ENCODE data around the gene KIAA1549.

KIAA1549 gene

DNA sequence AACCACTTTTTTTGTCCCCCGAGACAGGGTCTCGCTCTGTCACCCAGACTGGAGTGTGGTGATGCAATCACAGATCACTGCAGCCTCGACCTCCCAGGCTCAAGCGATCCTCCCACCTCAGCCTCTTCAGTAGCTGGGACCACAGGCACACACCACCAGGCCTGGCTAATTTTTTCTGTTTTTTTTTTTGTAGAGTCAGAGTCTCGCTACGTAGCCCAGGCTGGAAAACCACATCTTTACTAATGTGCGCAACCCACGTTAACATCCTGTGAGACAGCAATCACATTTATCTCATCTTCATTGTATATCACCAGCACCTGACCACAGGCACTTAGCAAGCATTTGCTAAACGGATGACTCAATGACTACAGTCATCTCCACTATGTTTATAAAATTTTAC lies 105.4 kb downstream of the KIAA1549 start:
- peaks cover 19% of the 10 kb centered on the region for H3K36me3 ChIP-seq (ENCODE audit: control insufficient read depth, low read depth, low read length)
- H3K9me3 ChIP-seq (ENCODE audit: control insufficient read depth, low read depth, low read length): no peaks in the 10 kb centered on the region
- H3K27ac ChIP-seq (ENCODE audit: low read length): no peak overlapping the region
- no peak overlapping the region for H3K9ac ChIP-seq (ENCODE audit: low read length)
- H3K4me1 ChIP-seq (ENCODE audit: control insufficient read depth, low read depth, low read length): no peaks in the 10 kb centered on the region
- H3K27me3 ChIP-seq (ENCODE audit: control insufficient read depth, insufficient read depth, low read length): no peaks in the 10 kb centered on the region
- H3K4me3 ChIP-seq (ENCODE audit: low read length): no peak overlapping the region

DNA sequence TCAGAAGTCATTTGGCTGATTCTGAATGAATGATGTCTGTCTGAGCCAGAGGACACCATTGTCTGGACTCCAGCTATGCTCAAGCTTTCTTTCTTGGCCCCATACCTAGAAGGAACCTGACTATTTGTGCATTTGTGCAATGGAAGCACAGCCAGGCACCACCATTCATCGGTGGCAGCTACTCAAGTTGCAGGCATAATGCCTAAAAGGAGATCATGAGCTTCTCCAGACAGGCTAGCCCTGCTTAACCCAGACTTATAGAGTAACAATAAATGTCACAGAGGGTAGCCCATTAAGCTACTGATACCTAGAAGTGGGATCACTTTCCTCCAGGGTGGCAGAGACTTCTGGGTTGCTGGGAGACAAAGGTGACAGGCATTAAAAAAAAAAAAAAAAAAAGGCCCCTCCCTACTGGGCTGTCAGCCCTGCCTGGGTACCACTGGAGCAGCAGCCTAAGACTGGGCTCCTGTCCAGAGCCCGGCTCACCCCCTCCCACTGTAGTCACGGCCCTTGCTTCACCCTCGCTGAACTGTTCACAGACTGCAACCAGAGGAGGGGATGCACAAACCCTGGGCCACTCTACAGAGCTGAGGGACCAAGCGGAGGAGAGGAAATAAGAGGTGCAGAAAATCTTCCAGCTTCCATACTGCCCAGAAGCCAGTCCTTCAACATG lies 107.8 kb downstream of the KIAA1549 start:
- H3K9me3 ChIP-seq (ENCODE audit: control insufficient read depth, low read depth, low read length): no peaks in the 10 kb centered on the region
- no peaks in the 10 kb centered on the region for H3K4me1 ChIP-seq (ENCODE audit: control insufficient read depth, low read depth, low read length)
- H3K9ac ChIP-seq (ENCODE audit: low read length): no peak overlapping the region
- no peak overlapping the region for H3K27ac ChIP-seq (ENCODE audit: low read length)
- peaks cover 11% of the 10 kb centered on the region for H3K36me3 ChIP-seq (ENCODE audit: control insufficient read depth, low read depth, low read length)
- H3K4me3 ChIP-seq (ENCODE audit: low read length): no peak overlapping the region
- no peaks in the 10 kb centered on the region for H3K27me3 ChIP-seq (ENCODE audit: control insufficient read depth, insufficient read depth, low read length)

DNA sequence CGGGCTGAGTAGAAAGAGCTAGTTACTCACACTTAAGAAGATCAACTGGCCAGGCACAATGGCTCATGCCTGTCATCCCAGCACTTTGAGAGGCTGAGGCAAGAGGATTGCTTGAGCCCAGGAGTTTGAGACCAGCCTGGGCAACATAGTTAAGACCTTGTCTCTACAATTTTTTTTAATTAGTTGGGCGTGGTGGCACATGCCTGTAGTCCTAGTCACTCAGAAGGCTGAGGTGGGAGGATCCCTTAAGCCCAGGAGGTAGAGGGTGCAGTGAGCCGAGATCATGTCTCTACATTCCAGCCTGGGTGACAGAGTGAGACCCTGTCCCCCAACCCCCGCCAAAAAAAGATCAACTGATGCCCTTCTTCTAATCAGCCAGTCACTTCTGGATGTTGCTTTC lies 108.6 kb downstream of the KIAA1549 start:
- H3K36me3 ChIP-seq (ENCODE audit: control insufficient read depth, low read depth, low read length): peaks cover 18% of the 10 kb centered on the region
- H3K27ac ChIP-seq (ENCODE audit: low read length): no peak overlapping the region
- H3K4me3 ChIP-seq (ENCODE audit: low read length): no peak overlapping the region
- no peaks in the 10 kb centered on the region for H3K4me1 ChIP-seq (ENCODE audit: control insufficient read depth, low read depth, low read length)
- H3K9ac ChIP-seq (ENCODE audit: low read length): no peak overlapping the region
- H3K27me3 ChIP-seq (ENCODE audit: control insufficient read depth, insufficient read depth, low read length): no peaks in the 10 kb centered on the region
- no peaks in the 10 kb centered on the region for H3K9me3 ChIP-seq (ENCODE audit: control insufficient read depth, low read depth, low read length)

DNA sequence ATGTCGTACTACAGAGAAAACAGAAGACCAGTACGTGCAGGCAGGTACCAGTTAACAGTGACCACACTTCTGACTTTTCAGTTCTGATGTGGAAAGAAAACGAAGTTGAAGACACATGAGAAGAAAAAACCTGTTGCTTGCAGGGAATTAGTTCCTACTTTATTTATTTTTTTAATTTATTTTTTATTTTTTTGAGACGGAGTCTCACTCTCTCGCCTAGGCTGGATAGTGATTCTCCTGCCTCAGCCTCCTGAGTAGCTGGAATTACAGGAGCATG lies 109.4 kb downstream of the KIAA1549 start:
- H3K4me3 ChIP-seq (ENCODE audit: low read length): no peak overlapping the region
- no peak overlapping the region for H3K27ac ChIP-seq (ENCODE audit: low read length)
- H3K9me3 ChIP-seq (ENCODE audit: control insufficient read depth, low read depth, low read length): no peaks in the 10 kb centered on the region
- H3K9ac ChIP-seq (ENCODE audit: low read length): no peak overlapping the region
- H3K27me3 ChIP-seq (ENCODE audit: control insufficient read depth, insufficient read depth, low read length): no peaks in the 10 kb centered on the region
- no peaks in the 10 kb centered on the region for H3K4me1 ChIP-seq (ENCODE audit: control insufficient read depth, low read depth, low read length)
- peaks cover 20% of the 10 kb centered on the region for H3K36me3 ChIP-seq (ENCODE audit: control insufficient read depth, low read depth, low read length)

DNA sequence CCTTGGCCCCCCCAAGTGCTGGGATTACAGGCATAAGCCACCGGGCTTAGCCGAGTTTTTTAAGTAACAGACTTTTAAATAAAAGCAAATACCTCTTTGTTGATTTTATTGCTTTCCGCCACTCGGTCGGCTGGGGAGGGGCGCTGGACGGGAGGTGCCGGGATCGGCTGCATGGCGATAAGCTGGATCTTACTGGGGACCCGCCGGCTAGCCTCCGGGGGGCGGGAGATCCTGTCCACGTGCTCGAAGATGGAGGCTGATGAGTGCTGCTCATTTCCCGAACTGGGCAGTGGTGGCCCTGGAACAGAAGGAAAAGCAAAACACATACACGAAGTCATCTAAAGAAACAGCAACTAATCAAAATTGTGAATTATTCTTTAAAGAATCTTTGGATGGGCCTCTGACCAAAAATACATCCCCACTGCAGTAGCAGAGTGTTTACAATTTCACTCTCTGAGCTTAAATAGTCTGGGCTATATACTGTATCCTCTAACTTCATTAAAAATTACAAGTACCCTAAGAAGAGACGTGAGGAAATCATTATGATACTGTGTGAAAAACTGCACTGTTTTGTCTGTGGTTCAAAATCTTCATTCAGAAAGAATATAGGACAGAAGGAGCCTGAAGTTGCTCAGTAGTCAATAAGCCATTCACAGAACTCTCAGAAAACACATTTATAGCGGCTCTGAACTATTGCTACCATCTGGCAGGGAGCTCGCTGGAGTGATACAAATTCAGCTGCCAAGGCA lies 110.0 kb downstream of the KIAA1549 start:
- Histone ChIP-seq H3K36me3 (ENCODE audit: control insufficient read depth, low read depth, low read length) (peaks cover 20% of the 10 kb centered on the region), H3K27me3 (ENCODE audit: control insufficient read depth, insufficient read depth, low read length) (no peaks in the 10 kb centered on the region), H3K4me1 (ENCODE audit: control insufficient read depth, low read depth, low read length) (no peaks in the 10 kb centered on the region), H3K27ac (ENCODE audit: low read length) (no peak overlapping the region), H3K4me3 (ENCODE audit: low read length) (no peak overlapping the region), H3K9ac (ENCODE audit: low read length) (no peak overlapping the region), H3K9me3 (ENCODE audit: control insufficient read depth, low read depth, low read length) (no peaks in the 10 kb centered on the region)

DNA sequence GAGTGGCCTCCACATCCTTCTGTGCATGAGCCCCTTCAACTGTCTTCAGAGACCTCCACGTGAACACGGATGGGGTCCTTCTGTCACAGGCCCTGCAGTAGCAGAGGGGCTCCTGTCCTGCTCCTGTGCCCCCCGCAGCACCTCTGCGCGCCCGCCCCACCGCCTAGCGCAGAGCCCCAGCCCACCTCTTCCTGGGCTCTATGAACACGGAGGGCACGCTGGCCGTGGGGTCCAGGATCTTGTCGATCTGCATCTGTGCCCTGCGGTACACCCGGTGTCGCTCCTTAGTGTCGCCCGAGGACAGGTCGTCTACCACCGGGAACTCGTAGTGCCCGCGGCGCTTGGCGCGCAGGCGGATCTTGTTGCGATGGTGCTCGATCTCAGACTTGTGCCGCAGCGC lies 111.8 kb downstream of the KIAA1549 start:
- no peak overlapping the region for H3K9ac ChIP-seq (ENCODE audit: low read length)
- H3K27ac ChIP-seq (ENCODE audit: low read length): no peak overlapping the region
- no peaks in the 10 kb centered on the region for H3K4me1 ChIP-seq (ENCODE audit: control insufficient read depth, low read depth, low read length)
- no peaks in the 10 kb centered on the region for H3K27me3 ChIP-seq (ENCODE audit: control insufficient read depth, insufficient read depth, low read length)
- peaks cover 21% of the 10 kb centered on the region for H3K36me3 ChIP-seq (ENCODE audit: control insufficient read depth, low read depth, low read length)
- H3K9me3 ChIP-seq (ENCODE audit: control insufficient read depth, low read depth, low read length): no peaks in the 10 kb centered on the region
- H3K4me3 ChIP-seq (ENCODE audit: low read length): no peak overlapping the region

DNA sequence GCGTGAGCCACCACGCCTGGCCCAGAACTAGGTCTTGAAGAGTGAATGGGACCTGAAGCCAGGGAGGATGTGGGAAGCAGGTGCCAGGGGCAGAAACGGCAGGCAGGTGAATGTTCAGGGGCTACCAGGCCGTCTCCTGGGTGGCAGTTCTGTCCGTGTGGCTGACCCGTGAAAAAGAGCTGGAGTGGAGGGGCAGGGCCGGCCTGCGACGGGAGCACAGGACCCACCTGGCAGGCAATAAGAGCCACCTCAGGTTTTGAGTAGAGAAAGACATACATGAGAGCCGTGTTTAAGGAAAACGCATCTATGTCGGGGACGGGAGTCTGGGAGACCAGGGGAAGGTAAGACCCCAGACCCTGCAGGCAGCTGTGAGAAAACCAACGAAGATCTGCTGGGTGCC lies 112.5 kb downstream of the KIAA1549 start:
- Histone ChIP-seq H3K36me3 (ENCODE audit: control insufficient read depth, low read depth, low read length) (peaks cover 28% of the 10 kb centered on the region), H3K4me1 (ENCODE audit: control insufficient read depth, low read depth, low read length) (no peaks in the 10 kb centered on the region), H3K9ac (ENCODE audit: low read length) (no peak overlapping the region), H3K9me3 (ENCODE audit: control insufficient read depth, low read depth, low read length) (no peaks in the 10 kb centered on the region), H3K4me3 (ENCODE audit: low read length) (no peak overlapping the region), H3K27me3 (ENCODE audit: control insufficient read depth, insufficient read depth, low read length) (no peaks in the 10 kb centered on the region), H3K27ac (ENCODE audit: low read length) (no peak overlapping the region)

DNA sequence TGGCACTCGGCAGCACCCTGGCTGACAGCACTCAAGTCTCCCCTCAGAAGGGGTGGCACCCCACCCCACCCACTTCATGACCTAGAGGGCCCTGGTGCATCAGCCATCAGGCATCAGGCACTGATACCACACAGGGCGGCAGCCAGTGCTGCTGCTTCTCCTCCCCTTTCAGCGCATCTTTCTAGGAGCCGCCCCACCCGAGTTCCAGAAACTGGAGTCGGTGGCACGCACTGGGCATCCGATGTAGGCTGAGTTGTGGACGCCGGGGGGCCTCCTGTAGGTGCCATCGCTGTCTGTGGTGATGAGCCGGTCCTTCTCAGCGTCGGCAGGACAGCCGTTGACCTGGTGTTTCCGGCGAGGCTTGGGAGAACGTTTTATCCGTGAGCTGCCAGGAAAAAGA lies 113.4 kb downstream of the KIAA1549 start:
- H3K27ac ChIP-seq (ENCODE audit: low read length): no peak overlapping the region
- H3K9me3 ChIP-seq (ENCODE audit: control insufficient read depth, low read depth, low read length): no peaks in the 10 kb centered on the region
- no peaks in the 10 kb centered on the region for H3K4me1 ChIP-seq (ENCODE audit: control insufficient read depth, low read depth, low read length)
- no peak overlapping the region for H3K9ac ChIP-seq (ENCODE audit: low read length)
- no peaks in the 10 kb centered on the region for H3K27me3 ChIP-seq (ENCODE audit: control insufficient read depth, insufficient read depth, low read length)
- peaks cover 32% of the 10 kb centered on the region for H3K36me3 ChIP-seq (ENCODE audit: control insufficient read depth, low read depth, low read length)
- no peak overlapping the region for H3K4me3 ChIP-seq (ENCODE audit: low read length)

DNA sequence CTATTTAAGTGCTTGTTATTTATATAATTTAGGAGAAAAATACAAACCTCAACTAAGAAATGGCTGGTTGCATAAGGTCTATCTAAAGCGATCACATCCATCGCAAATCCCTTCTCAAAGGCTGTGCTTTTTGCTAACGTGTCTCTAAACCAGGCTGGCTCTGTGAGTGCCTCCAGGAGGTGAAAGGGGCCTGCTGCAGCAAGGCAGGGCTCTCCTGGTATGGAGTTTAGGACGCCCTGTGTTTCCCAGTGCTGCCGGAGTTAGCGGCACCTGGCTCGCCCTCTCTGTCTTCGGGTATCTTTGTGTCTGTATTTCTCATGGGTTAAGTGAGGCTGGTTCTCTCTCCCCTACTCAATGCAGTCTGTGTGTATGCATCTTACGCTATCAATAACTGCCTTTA lies 114.8 kb downstream of the KIAA1549 start:
- Histone ChIP-seq H3K4me1 (ENCODE audit: control insufficient read depth, low read depth, low read length) (no peaks in the 10 kb centered on the region), H3K27me3 (ENCODE audit: control insufficient read depth, insufficient read depth, low read length) (no peaks in the 10 kb centered on the region), H3K27ac (ENCODE audit: low read length) (no peak overlapping the region), H3K9me3 (ENCODE audit: control insufficient read depth, low read depth, low read length) (no peaks in the 10 kb centered on the region), H3K36me3 (ENCODE audit: control insufficient read depth, low read depth, low read length) (peaks cover 30% of the 10 kb centered on the region), H3K4me3 (ENCODE audit: low read length) (no peak overlapping the region), H3K9ac (ENCODE audit: low read length) (no peak overlapping the region)

DNA sequence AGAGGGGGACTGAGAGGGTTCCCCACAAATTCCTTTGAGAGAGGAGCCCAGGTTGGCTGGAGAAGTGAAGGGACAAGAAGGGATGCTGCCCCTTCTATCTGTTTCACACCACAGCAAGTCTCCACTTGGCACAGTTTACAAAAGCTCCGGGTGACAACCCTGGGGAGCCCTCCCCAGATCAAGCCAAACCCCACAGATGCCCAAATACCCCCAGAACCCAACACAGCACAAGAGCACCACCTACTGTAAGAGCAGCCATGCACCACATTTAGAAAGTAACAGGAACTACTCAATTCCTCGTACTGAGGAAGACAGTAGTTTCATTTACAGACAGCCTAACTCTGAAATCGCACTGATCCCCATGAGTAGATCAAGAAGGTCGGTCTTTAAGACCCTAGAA lies 115.3 kb downstream of the KIAA1549 start:
- Histone ChIP-seq H3K36me3 (ENCODE audit: control insufficient read depth, low read depth, low read length) (peaks cover 32% of the 10 kb centered on the region), H3K27ac (ENCODE audit: low read length) (no peak overlapping the region)

DNA sequence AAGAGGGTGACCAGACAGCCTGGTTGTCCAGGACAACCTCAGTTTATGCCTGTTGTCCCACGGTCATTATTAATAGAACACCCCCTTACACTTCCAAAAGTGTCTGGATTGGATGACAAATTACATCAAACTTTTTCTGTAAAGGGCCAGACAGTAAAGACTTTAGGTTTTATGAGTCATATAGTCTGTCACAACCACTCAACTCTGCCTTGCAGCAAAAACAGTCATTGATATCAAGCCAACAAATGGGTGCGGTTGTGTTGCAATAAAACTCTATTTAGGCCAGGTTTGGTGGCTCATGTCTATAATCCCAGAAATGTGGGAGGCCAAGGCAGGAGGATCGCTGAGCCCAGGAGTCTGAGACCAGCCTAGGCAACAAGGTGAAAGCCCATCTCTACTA lies 116.5 kb downstream of the KIAA1549 start:
- H3K36me3 ChIP-seq (ENCODE audit: control insufficient read depth, low read depth, low read length): peaks cover 29% of the 10 kb centered on the region
- H3K4me1 ChIP-seq (ENCODE audit: control insufficient read depth, low read depth, low read length): no peaks in the 10 kb centered on the region
- no peak overlapping the region for H3K27ac ChIP-seq (ENCODE audit: low read length)
- no peak overlapping the region for H3K4me3 ChIP-seq (ENCODE audit: low read length)
- no peaks in the 10 kb centered on the region for H3K9me3 ChIP-seq (ENCODE audit: control insufficient read depth, low read depth, low read length)
- H3K9ac ChIP-seq (ENCODE audit: low read length): no peak overlapping the region
- H3K27me3 ChIP-seq (ENCODE audit: control insufficient read depth, insufficient read depth, low read length): no peaks in the 10 kb centered on the region

More for the DNA sequence above, 115.3 kb downstream of the KIAA1549 start:
- Histone ChIP-seq H3K27me3 (ENCODE audit: control insufficient read depth, insufficient read depth, low read length) (no peaks in the 10 kb centered on the region), H3K9ac (ENCODE audit: low read length) (no peak overlapping the region), H3K9me3 (ENCODE audit: control insufficient read depth, low read depth, low read length) (no peaks in the 10 kb centered on the region), H3K4me1 (ENCODE audit: control insufficient read depth, low read depth, low read length) (no peaks in the 10 kb centered on the region), H3K4me3 (ENCODE audit: low read length) (no peak overlapping the region)

DNA sequence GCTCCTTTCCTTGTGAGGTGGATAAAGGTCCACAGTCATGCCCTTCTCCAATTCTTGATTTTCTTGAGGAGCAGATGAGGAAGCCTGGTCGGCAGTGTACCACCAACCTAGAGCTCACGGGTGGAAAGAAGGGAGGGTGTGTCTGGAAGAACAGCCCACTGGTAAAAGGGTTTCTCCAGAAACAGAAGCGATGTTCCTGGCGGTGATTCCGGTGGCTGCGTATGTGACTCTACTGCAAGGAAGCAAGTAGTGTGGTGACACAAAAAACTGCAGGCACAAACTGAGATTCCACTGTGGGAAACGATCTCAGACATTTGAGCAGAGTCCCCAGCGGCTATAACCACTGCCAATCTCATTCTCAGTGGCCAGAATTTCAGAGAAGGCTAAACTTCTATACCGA lies 117.3 kb downstream of the KIAA1549 start:
- Histone ChIP-seq H3K4me1 (ENCODE audit: control insufficient read depth, low read depth, low read length) (no peaks in the 10 kb centered on the region), H3K27me3 (ENCODE audit: control insufficient read depth, insufficient read depth, low read length) (no peaks in the 10 kb centered on the region), H3K36me3 (ENCODE audit: control insufficient read depth, low read depth, low read length) (peaks cover 28% of the 10 kb centered on the region), H3K27ac (ENCODE audit: low read length) (no peak overlapping the region), H3K9me3 (ENCODE audit: control insufficient read depth, low read depth, low read length) (no peaks in the 10 kb centered on the region), H3K9ac (ENCODE audit: low read length) (no peak overlapping the region), H3K4me3 (ENCODE audit: low read length) (no peak overlapping the region)

Data from iPS-18a (cell line).